Breast epithelium (tissue), 4 donors: ENCODE results near the gene PRCD. TPM values are rescaled to one million over a fixed set of nuclear protein-coding genes. Genes with fewer than 3 reads are reported as not detected.

Experiments used
- DNase-seq, 2 donors: peaks; one replicate each; pipeline ENCODE4 v3.0.0-alpha.2; 2019; ENCODE audit warnings: low spot score in 2 of 2
- H3K27ac ChIP-seq, 2 donors: fragments of 200-600 bp; sonication (generic) in 1 of 2; one replicate each; pipeline ENCODE4 v1.5.1; 2016 to 2019; ENCODE audit warnings: mild to moderate bottlenecking in 1 of 2
- H3K27me3 ChIP-seq, 2 donors: fragments of 200-600 bp; sonication (generic) in 1 of 2; one replicate each; pipeline versions ENCODE4 v1.5.1 to v1.6.0; 2017 to 2019; ENCODE audit warnings: control low read depth in 1 of 2, mild to moderate bottlenecking in 1 of 2
- H3K36me3 ChIP-seq: fragments of 200-600 bp; one replicate; pipeline ENCODE4 v1.5.1; 2019
- H3K4me1 ChIP-seq, 2 donors: fragments of 200-600 bp; sonication (generic); one replicate each; pipeline ENCODE4 v1.5.1; 2016 to 2019; ENCODE audit warnings: control low read depth in 1 of 2
- H3K4me3 ChIP-seq, 3 donors: fragments of 200-600 bp; sonication (generic); 1 replicate in 2 of 3; 2 replicates in 1 of 3; pipeline ENCODE4 v1.5.1; 2016 to 2019; ENCODE audit warnings: mild to moderate bottlenecking in 3 of 3, moderate library complexity in 2 of 3
- H3K9me3 ChIP-seq, 2 donors: fragments of 200-600 bp; sonication (generic) in 1 of 2; one replicate each; pipeline ENCODE4 v1.5.1; 2016 to 2019; ENCODE audit warnings: control low read depth in 1 of 2
- CTCF ChIP-seq, 3 donors: fragments of 450-650 bp; IDR thresholded peaks; one replicate each; pipeline ENCODE4 v1.5.1; 2016 to 2017; ENCODE audit warnings: antibody characterized with exemption in 3 of 3, mild to moderate bottlenecking in 3 of 3, moderate library complexity in 3 of 3
- POLR2A ChIP-seq: fragments of 450-650 bp; IDR thresholded peaks from one replicate; pipeline ENCODE4 v1.6.1; 2016; ENCODE audit warnings: antibody characterized with exemption, mild to moderate bottlenecking, moderate library complexity
- POLR2AphosphoS5 ChIP-seq, 3 donors: sonication (generic); formaldehyde crosslinking; IDR thresholded peaks; one replicate each; pipeline ENCODE4 v1.6.1; 2017; ENCODE audit warnings: antibody characterized with exemption in 3 of 3
- intact Hi-C: fragments of 100-400 bp; cut with DNase I; formaldehyde crosslinking; loops from one replicate; pipeline ENCODE4 v1.15.1; 2023; ENCODE audit warnings: low total_unique reads
- total RNA-seq, 3 donors: library from RNA; depleted of rRNA; stranded (reverse); fragments of >200 nt; gene quantifications; one replicate each; pipeline ENCODE4 v1.1.0, GENCODE V29; 2016

The PRCD gene
- total RNA-seq, 3 donors from 2014 or later: 1.5 to 7.2 (median 4.9) TPM

- Histone ChIP-seq H3K4me3 (peak overlapping the region; percentile 10 to 49 (median 29)), H3K4me1 (peaks cover 9 to 23% of the 10 kb centered on the region in 2 donors), H3K27ac (peak overlapping the region; percentile 68 to 72), H3K27me3 (no peaks in the 10 kb centered on the region), H3K9me3 (no peaks in the 10 kb centered on the region), H3K36me3 (no peaks in the 10 kb centered on the region)
- TF ChIP-seq CTCF (IDR thresholded peaks at IDR 0.05) (no peak), POLR2A (no peak), POLR2AphosphoS5 (IDR thresholded peaks at IDR 0.05) (no peak)
- intact Hi-C loops: no loop called here
- DNase-seq: peak; percentile 65 to 74
Observed at GRCh38 chr17:76497979-76498875, 41.6 kb upstream of the PRCD start.

- DNase-seq: no peak
- peak overlapping the region; percentile 49 to 71 (median 67) for H3K4me3 ChIP-seq
- no peaks in the 10 kb centered on the region for H3K9me3 ChIP-seq
- no peaks in the 10 kb centered on the region for H3K27me3 ChIP-seq
- no peak for TF ChIP-seq POLR2AphosphoS5 (IDR thresholded peaks at IDR 0.05)
- no peak for TF ChIP-seq CTCF (IDR thresholded peaks at IDR 0.05)
- no peak for TF ChIP-seq POLR2A
- intact Hi-C loops: no loop called here
- H3K36me3 ChIP-seq: no peaks in the 10 kb centered on the region
- peak overlapping the region; percentile 72 to 73 for H3K27ac ChIP-seq
- peaks cover 9 to 20% of the 10 kb centered on the region in 2 donors for H3K4me1 ChIP-seq
Observed at GRCh38 chr17:76498876-76499251, 41.0 kb upstream of the PRCD start.

GRCh38 chr17:76499267-76499667, 40.6 kb upstream of the PRCD start:
- Histone ChIP-seq H3K36me3 (no peaks in the 10 kb centered on the region), H3K9me3 (no peaks in the 10 kb centered on the region), H3K4me3 (peak overlapping the region; percentile 67 to 85 (median 71)), H3K4me1 (peaks cover 9 to 20% of the 10 kb centered on the region in 2 donors), H3K27me3 (no peaks in the 10 kb centered on the region), H3K27ac (peak overlapping the region; percentile 73 to 81)
- no peak for DNase-seq
- intact Hi-C loops: no loop called here
- TF ChIP-seq POLR2AphosphoS5 (IDR thresholded peaks at IDR 0.05): no peak
- no peak for TF ChIP-seq CTCF (IDR thresholded peaks at IDR 0.05)
- TF ChIP-seq POLR2A: no peak

GRCh38 chr17:76500074-76500746, 39.6 kb upstream of the PRCD start:
- intact Hi-C loops: no loop called here
- H3K9me3 ChIP-seq: no peaks in the 10 kb centered on the region
- no peak for DNase-seq
- H3K4me3 ChIP-seq: peak overlapping the region; percentile 67 to 85 (median 71)
- TF ChIP-seq CTCF (IDR thresholded peaks at IDR 0.05) (no peak), POLR2A (no peak), POLR2AphosphoS5 (IDR thresholded peaks at IDR 0.05) (no peak)
- H3K27ac ChIP-seq: peak overlapping the region; percentile 73 to 81
- no peaks in the 10 kb centered on the region for H3K36me3 ChIP-seq
- no peaks in the 10 kb centered on the region for H3K27me3 ChIP-seq
- H3K4me1 ChIP-seq: peaks cover 9 to 20% of the 10 kb centered on the region in 2 donors

- no peak for TF ChIP-seq CTCF (IDR thresholded peaks at IDR 0.05)
- DNase-seq: no peak
- H3K27me3 ChIP-seq: no peaks in the 10 kb centered on the region
- H3K9me3 ChIP-seq: no peaks in the 10 kb centered on the region
- peak overlapping the region; percentile 67 to 85 (median 71) for H3K4me3 ChIP-seq
- intact Hi-C loops: no loop called here
- no peaks in the 10 kb centered on the region for H3K36me3 ChIP-seq
- peaks cover 9 to 20% of the 10 kb centered on the region in 2 donors for H3K4me1 ChIP-seq
- H3K27ac ChIP-seq: peak overlapping the region; percentile 73 to 81
Observed at GRCh38 chr17:76500747-76501017, 39.2 kb upstream of the PRCD start.
